Activated naive CD8-positive, alpha-beta T cell treated with anti-CD3 and anti-CD28 coated beads, Interleukin-2, amount 10 ng/mL, durations not matched to agents 7 days and 5 days (primary cell): ENCODE measurements around the gene RFPL3. TPM values are rescaled to one million over a fixed set of nuclear protein-coding genes. Genes with fewer than 3 reads are reported as not detected.
A peak's percentile ranks its signal among the peaks of the same experiment; 100 is the strongest.

Source experiments
- ATAC-seq: fragments of 150-1000 bp; cut with Tn5 transposase; one replicate; pipeline ENCODE4 v1.10.0; 2021; ENCODE audit warnings: low read depth, moderate library complexity
- POLR2A ChIA-PET: fragments of 350-600 bp; sonication (Branson Sonifier 250); formaldehyde crosslinking; loops from one replicate; lab custom pipeline; 2021; ENCODE audit warnings: antibody characterized with exemption; lab: Charles Lee
- DNase-seq: peaks from one replicate; pipeline ENCODE4 v3.0.0; 2021
- H3K27ac Mint-ChIP-seq: one replicate; pipeline ENCODE4 v1.8.0; 2022; ENCODE audit warnings: mild to moderate bottlenecking, mixed read lengths
- H3K27me3 Mint-ChIP-seq: one replicate; pipeline ENCODE4 v1.8.0; 2022; ENCODE audit warnings: mild to moderate bottlenecking, moderate library complexity, mixed read lengths
- H3K36me3 Mint-ChIP-seq: one replicate; pipeline ENCODE4 v1.8.0; 2021; ENCODE audit warnings: mild to moderate bottlenecking, mixed read lengths
- H3K4me1 Mint-ChIP-seq: one replicate; pipeline ENCODE4 v1.8.0; 2021; ENCODE audit warnings: mixed read lengths
- H3K4me3 Mint-ChIP-seq: one replicate; pipeline ENCODE4 v1.8.0; 2022; ENCODE audit warnings: mild to moderate bottlenecking, moderate library complexity, mixed read lengths
- H3K9me3 Mint-ChIP-seq: one replicate; pipeline ENCODE4 v1.8.0; 2021; ENCODE audit warnings: mixed read lengths
- total RNA-seq, 2 experiments: library from RNA; stranded (reverse); gene quantifications; one replicate each; pipeline ENCODE4 v1.2.3, GENCODE V29; 2021

Gene RFPL3
- total RNA-seq, 2 experiments from 2014 or later = not detected

- H3K27ac Mint-ChIP-seq = no peak overlapping the region
- no peak overlapping the region for H3K4me3 Mint-ChIP-seq
- H3K9me3 Mint-ChIP-seq = no peaks in the 10 kb centered on the region
- ATAC-seq (no peak), DNase-seq (no peak)
- POLR2A ChIA-PET = no interaction called here
- H3K27me3 Mint-ChIP-seq = no peaks in the 10 kb centered on the region
- H3K36me3 Mint-ChIP-seq = peaks cover 2% of the 10 kb centered on the region
- H3K4me1 Mint-ChIP-seq = no peaks in the 10 kb centered on the region
Measured at GRCh38 chr22:32380991-32381390, 23.3 kb downstream of the RFPL3 start.

GRCh38 chr22:32385681-32386080 lies 28.0 kb downstream of the RFPL3 start:
- Mint-ChIP-seq H3K36me3 (peaks cover 19% of the 10 kb centered on the region), H3K4me3 (no peak overlapping the region), H3K4me1 (no peaks in the 10 kb centered on the region), H3K27ac (no peak overlapping the region), H3K27me3 (no peaks in the 10 kb centered on the region), H3K9me3 (no peaks in the 10 kb centered on the region)
- POLR2A ChIA-PET = no interaction called here
- ATAC-seq (no peak), DNase-seq (no peak)

- POLR2A ChIA-PET = interaction anchor here (1.2 kb wide), 1 partner anchor 9 kb away, joined by 3 read pairs; no protein-coding TSS in a partner anchor
- Mint-ChIP-seq H3K27ac (no peak overlapping the region), H3K4me3 (no peak overlapping the region), H3K36me3 (peaks cover 33% of the 10 kb centered on the region), H3K27me3 (no peaks in the 10 kb centered on the region), H3K4me1 (no peaks in the 10 kb centered on the region), H3K9me3 (no peaks in the 10 kb centered on the region)
- ATAC-seq (no peak), DNase-seq (no peak)
Measured at GRCh38 chr22:32389685-32390084, 32.0 kb downstream of the RFPL3 start.

- DNase-seq (no peak), ATAC-seq (no peak)
- H3K9me3 Mint-ChIP-seq = no peaks in the 10 kb centered on the region
- no peak overlapping the region for H3K4me3 Mint-ChIP-seq
- H3K36me3 Mint-ChIP-seq = peaks cover 25% of the 10 kb centered on the region
- no peaks in the 10 kb centered on the region for H3K27me3 Mint-ChIP-seq
- POLR2A ChIA-PET = no interaction called here
- peaks cover 6% of the 10 kb centered on the region for H3K4me1 Mint-ChIP-seq
- no peak overlapping the region for H3K27ac Mint-ChIP-seq
Measured at GRCh38 chr22:32395107-32395506, 37.4 kb downstream of the RFPL3 start.

- H3K27me3 Mint-ChIP-seq = no peaks in the 10 kb centered on the region
- no peaks in the 10 kb centered on the region for H3K9me3 Mint-ChIP-seq
- DNase-seq = no peak
- POLR2A ChIA-PET = no interaction called here
- no peak for ATAC-seq
- no peak overlapping the region for H3K27ac Mint-ChIP-seq
- H3K4me1 Mint-ChIP-seq = peaks cover 6% of the 10 kb centered on the region
- H3K4me3 Mint-ChIP-seq = no peak overlapping the region
- peaks cover 23% of the 10 kb centered on the region for H3K36me3 Mint-ChIP-seq
Measured at GRCh38 chr22:32396255-32396654, 38.6 kb downstream of the RFPL3 start.

GRCh38 chr22:32396746-32397145 lies 39.1 kb downstream of the RFPL3 start:
- DNase-seq (no peak), ATAC-seq (no peak)
- H3K4me3 Mint-ChIP-seq = no peak overlapping the region
- H3K36me3 Mint-ChIP-seq = peaks cover 22% of the 10 kb centered on the region
- POLR2A ChIA-PET = no interaction called here
- no peaks in the 10 kb centered on the region for H3K27me3 Mint-ChIP-seq
- peaks cover 6% of the 10 kb centered on the region for H3K4me1 Mint-ChIP-seq
- no peak overlapping the region for H3K27ac Mint-ChIP-seq
- H3K9me3 Mint-ChIP-seq = no peaks in the 10 kb centered on the region

GRCh38 chr22:32401486-32401885 lies 43.8 kb downstream of the RFPL3 start:
- Mint-ChIP-seq H3K4me3 (no peak overlapping the region), H3K27ac (no peak overlapping the region), H3K4me1 (peaks cover 3% of the 10 kb centered on the region), H3K36me3 (peaks cover 16% of the 10 kb centered on the region), H3K9me3 (no peaks in the 10 kb centered on the region), H3K27me3 (no peaks in the 10 kb centered on the region)
- POLR2A ChIA-PET = interaction anchor here (0.5 kb wide), 1 partner anchor 1977 kb away, joined by 3 read pairs; no protein-coding TSS in a partner anchor
- ATAC-seq = no peak
- DNase-seq = no peak

GRCh38 chr22:32404021-32404420 lies 46.4 kb downstream of the RFPL3 start:
- no peak overlapping the region for H3K27ac Mint-ChIP-seq
- H3K4me3 Mint-ChIP-seq = no peak overlapping the region
- no peaks in the 10 kb centered on the region for H3K27me3 Mint-ChIP-seq
- ATAC-seq (no peak), DNase-seq (no peak)
- H3K36me3 Mint-ChIP-seq = peaks cover 32% of the 10 kb centered on the region
- H3K9me3 Mint-ChIP-seq = no peaks in the 10 kb centered on the region
- H3K4me1 Mint-ChIP-seq = peaks cover 19% of the 10 kb centered on the region
- POLR2A ChIA-PET = no interaction called here

- no peaks in the 10 kb centered on the region for H3K9me3 Mint-ChIP-seq
- H3K36me3 Mint-ChIP-seq = peaks cover 33% of the 10 kb centered on the region
- ATAC-seq (no peak), DNase-seq (no peak)
- H3K4me3 Mint-ChIP-seq = peak overlapping the region; percentile 12
- H3K27ac Mint-ChIP-seq = peak overlapping the region; percentile 84
- H3K27me3 Mint-ChIP-seq = no peaks in the 10 kb centered on the region
- POLR2A ChIA-PET = no interaction called here
- peaks cover 36% of the 10 kb centered on the region for H3K4me1 Mint-ChIP-seq
Measured at GRCh38 chr22:32407312-32407711, 49.6 kb downstream of the RFPL3 start.

GRCh38 chr22:32407936-32408335 lies 50.3 kb downstream of the RFPL3 start:
- Mint-ChIP-seq H3K4me1 (peaks cover 42% of the 10 kb centered on the region), H3K9me3 (no peaks in the 10 kb centered on the region), H3K36me3 (peaks cover 33% of the 10 kb centered on the region), H3K27me3 (no peaks in the 10 kb centered on the region), H3K4me3 (no peak overlapping the region), H3K27ac (no peak overlapping the region)
- no peak for DNase-seq
- POLR2A ChIA-PET = no interaction called here
- ATAC-seq = no peak

GRCh38 chr22:32409977-32410376 lies 52.3 kb downstream of the RFPL3 start:
- DNase-seq = no peak
- Mint-ChIP-seq H3K36me3 (peaks cover 28% of the 10 kb centered on the region), H3K27ac (peak overlapping the region; percentile 31), H3K27me3 (no peaks in the 10 kb centered on the region), H3K4me1 (peaks cover 45% of the 10 kb centered on the region), H3K4me3 (peak overlapping the region; percentile 47), H3K9me3 (no peaks in the 10 kb centered on the region)
- ATAC-seq = no peak
- POLR2A ChIA-PET = interaction anchor here (3.3 kb wide), 1 partner anchor 65 kb away, joined by 30 read pairs; the partner anchor contains the start of gene FBXO7

- Mint-ChIP-seq H3K4me1 (peaks cover 45% of the 10 kb centered on the region), H3K4me3 (peak overlapping the region; percentile 95), H3K36me3 (peaks cover 28% of the 10 kb centered on the region), H3K27ac (peak overlapping the region; percentile 65), H3K27me3 (peaks cover 3% of the 10 kb centered on the region), H3K9me3 (no peaks in the 10 kb centered on the region)
- POLR2A ChIA-PET = interaction anchor here (3.3 kb wide), 1 partner anchor 65 kb away, joined by 30 read pairs; the partner anchor contains the start of gene FBXO7
- DNase-seq = no peak
- ATAC-seq = no peak
Measured at GRCh38 chr22:32410459-32410858, 52.8 kb downstream of the RFPL3 start.
